ENCODE data around the gene UTS2B. TPM values are rescaled to one million over a fixed set of nuclear protein-coding genes. Genes with fewer than 3 reads are reported as not detected.

The UTS2B gene
- total RNA-seq, 1 experiment from 2014 or later = 0.52 TPM

DNA sequence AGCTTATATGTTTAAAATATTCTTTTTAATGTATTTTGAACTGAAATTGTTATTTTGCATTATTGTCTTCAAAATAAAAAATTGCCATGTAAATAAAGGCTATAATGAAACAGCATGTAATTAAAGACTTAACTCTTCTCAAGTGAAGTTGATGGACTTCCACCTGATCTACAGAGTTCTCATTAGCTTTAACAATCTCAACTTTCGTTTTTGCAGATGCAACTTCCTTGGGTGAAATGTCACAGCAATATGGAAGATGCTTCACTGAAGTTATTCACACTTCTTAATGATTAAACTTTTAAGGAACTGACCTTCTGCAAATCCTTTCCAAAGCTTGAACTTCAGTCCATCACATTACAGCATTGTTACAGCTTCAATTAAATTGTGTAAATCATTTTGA lies 67.7 kb downstream of the UTS2B start:
- no TSS peak for BruUV-seq (replicated peaks)
- Mint-ChIP-seq H3K4me3 (ENCODE audit: unreplicated experiment) (no peak overlapping the region), H3K27me3 (ENCODE audit: insufficient read depth, unreplicated experiment) (peaks cover 2% of the 10 kb centered on the region), H3K9me3 (ENCODE audit: unreplicated experiment) (no peaks in the 10 kb centered on the region), H3K27ac (ENCODE audit: unreplicated experiment) (no peak overlapping the region), H3K36me3 (ENCODE audit: insufficient read depth, unreplicated experiment) (no peaks in the 10 kb centered on the region), H3K4me1 (ENCODE audit: low read depth, unreplicated experiment) (no peaks in the 10 kb centered on the region)
- no peak for DNase-seq
- 0 out of 2 replicates have a peak, but pooled peaks cover 2% of the 10 kb centered on the region for H3K9me3 ChIP-seq
- TF ChIP-seq, protein P1, sequence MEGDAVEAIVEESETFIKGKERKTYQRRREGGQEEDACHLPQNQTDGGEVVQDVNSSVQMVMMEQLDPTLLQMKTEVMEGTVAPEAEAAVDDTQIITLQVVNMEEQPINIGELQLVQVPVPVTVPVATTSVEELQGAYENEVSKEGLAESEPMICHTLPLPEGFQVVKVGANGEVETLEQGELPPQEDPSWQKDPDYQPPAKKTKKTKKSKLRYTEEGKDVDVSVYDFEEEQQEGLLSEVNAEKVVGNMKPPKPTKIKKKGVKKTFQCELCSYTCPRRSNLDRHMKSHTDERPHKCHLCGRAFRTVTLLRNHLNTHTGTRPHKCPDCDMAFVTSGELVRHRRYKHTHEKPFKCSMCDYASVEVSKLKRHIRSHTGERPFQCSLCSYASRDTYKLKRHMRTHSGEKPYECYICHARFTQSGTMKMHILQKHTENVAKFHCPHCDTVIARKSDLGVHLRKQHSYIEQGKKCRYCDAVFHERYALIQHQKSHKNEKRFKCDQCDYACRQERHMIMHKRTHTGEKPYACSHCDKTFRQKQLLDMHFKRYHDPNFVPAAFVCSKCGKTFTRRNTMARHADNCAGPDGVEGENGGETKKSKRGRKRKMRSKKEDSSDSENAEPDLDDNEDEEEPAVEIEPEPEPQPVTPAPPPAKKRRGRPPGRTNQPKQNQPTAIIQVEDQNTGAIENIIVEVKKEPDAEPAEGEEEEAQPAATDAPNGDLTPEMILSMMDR (IDR thresholded peaks at IDR 0.05; ENCODE audit: insufficient read depth in 1 of 2, low read depth in 1 of 2, low read length in 1 of 2, severe bottlenecking in 1 of 2, unreplicated experiment in 1 of 2) = no peak
- H3K4me1 ChIP-seq = no peaks in the 10 kb centered on the region
- POLR2A ChIA-PET = no interaction called here
- no peak overlapping the region for H3K4me3 ChIP-seq (ENCODE audit: low read depth, low read length)
- H3K27me3 ChIP-seq (replicated peaks; ENCODE audit: control insufficient read depth, insufficient read depth, low read length) = no peaks in the 10 kb centered on the region
- no peaks in the 10 kb centered on the region for H3K36me3 ChIP-seq (ENCODE audit: control insufficient read depth, insufficient read depth, low read length)
- CTCF ChIA-PET = no interaction called here
- intact Hi-C loops (cut with micrococcal nuclease; ENCODE audit: unreplicated experiment) = no loop called here

GRCh38 chr3:191261304-191261638 lies 69.1 kb downstream of the UTS2B start:
- H3K4me1 Mint-ChIP-seq (ENCODE audit: low read depth, unreplicated experiment) = no peaks in the 10 kb centered on the region
- ChIA-PET POLR2A (no interaction called here), CTCF (no interaction called here)
- H3K27ac Mint-ChIP-seq (ENCODE audit: unreplicated experiment) = no peak overlapping the region
- no peaks in the 10 kb centered on the region for H3K36me3 Mint-ChIP-seq (ENCODE audit: insufficient read depth, unreplicated experiment)
- no peak overlapping the region for H3K4me3 Mint-ChIP-seq (ENCODE audit: unreplicated experiment)
- Histone ChIP-seq H3K36me3 (ENCODE audit: control insufficient read depth, insufficient read depth, low read length) (no peaks in the 10 kb centered on the region), H3K4me3 (ENCODE audit: low read depth, low read length) (no peak overlapping the region), H3K9me3 (no peaks in the 10 kb centered on the region), H3K27me3 (replicated peaks; ENCODE audit: control insufficient read depth, insufficient read depth, low read length) (no peaks in the 10 kb centered on the region), H3K4me1 (no peaks in the 10 kb centered on the region)
- peaks cover 2% of the 10 kb centered on the region for H3K27me3 Mint-ChIP-seq (ENCODE audit: insufficient read depth, unreplicated experiment)
- TF ChIP-seq, protein P1 (IDR thresholded peaks at IDR 0.05; ENCODE audit: insufficient read depth in 1 of 2, low read depth in 1 of 2, low read length in 1 of 2, severe bottlenecking in 1 of 2, unreplicated experiment in 1 of 2) = no peak
- intact Hi-C loops (cut with micrococcal nuclease; ENCODE audit: unreplicated experiment) = no loop called here
- H3K9me3 Mint-ChIP-seq (ENCODE audit: unreplicated experiment) = no peaks in the 10 kb centered on the region
- no TSS peak for BruUV-seq (replicated peaks)
- no peak for DNase-seq

DNA sequence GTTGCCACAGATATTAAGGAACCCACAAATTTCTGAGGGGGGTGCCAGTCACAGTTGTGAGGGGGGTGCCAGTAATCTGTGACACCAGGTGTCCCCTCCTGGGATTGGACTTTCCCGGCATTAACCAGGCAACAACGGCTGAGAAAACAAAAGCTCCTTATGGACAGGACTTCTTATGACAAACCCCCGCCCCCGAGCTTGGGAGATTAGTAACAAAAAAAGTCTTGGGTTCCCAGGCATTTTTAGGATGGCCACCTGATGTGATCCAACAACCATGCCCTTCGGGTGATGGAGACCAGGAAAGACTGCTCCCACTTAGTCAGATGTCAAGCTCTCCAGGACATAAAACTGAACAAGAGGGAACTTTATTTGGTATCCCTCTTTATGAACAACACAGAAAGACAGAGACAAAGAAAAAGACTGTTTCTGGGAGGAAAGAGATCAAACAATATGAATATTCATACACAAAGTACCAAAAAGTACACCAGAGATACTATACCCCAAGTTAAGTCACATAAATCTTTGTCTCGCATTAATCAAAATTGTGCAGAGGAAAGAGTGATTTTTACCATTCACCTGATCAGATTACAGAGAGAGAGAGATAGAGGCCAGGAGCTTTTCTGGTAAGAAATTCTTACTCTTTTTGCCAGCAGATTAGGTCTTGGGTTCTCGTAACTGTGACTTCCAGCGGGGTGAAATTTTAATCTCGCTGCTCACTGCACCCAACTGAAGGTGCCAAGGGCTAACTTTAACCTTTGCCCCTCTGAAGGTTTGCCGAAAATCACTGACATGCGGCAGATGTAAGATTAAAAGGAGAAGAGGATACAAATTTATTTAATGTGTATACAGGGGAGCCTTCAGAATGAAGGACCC lies 69.7 kb downstream of the UTS2B start:
- Histone ChIP-seq H3K36me3 (ENCODE audit: control insufficient read depth, insufficient read depth, low read length) (no peaks in the 10 kb centered on the region), H3K4me3 (ENCODE audit: low read depth, low read length) (no peak overlapping the region), H3K4me1 (no peaks in the 10 kb centered on the region), H3K9me3 (no peaks in the 10 kb centered on the region), H3K27me3 (replicated peaks; ENCODE audit: control insufficient read depth, insufficient read depth, low read length) (no peaks in the 10 kb centered on the region)
- CTCF ChIA-PET = no interaction called here
- Mint-ChIP-seq H3K27ac (ENCODE audit: unreplicated experiment) (no peak overlapping the region), H3K9me3 (ENCODE audit: unreplicated experiment) (no peaks in the 10 kb centered on the region), H3K4me1 (ENCODE audit: low read depth, unreplicated experiment) (no peaks in the 10 kb centered on the region), H3K27me3 (ENCODE audit: insufficient read depth, unreplicated experiment) (peaks cover 2% of the 10 kb centered on the region), H3K36me3 (ENCODE audit: insufficient read depth, unreplicated experiment) (no peaks in the 10 kb centered on the region), H3K4me3 (ENCODE audit: unreplicated experiment) (no peak overlapping the region)
- intact Hi-C loops (cut with micrococcal nuclease; ENCODE audit: unreplicated experiment) = no loop called here
- no TSS peak for BruUV-seq (replicated peaks)
- no peak for DNase-seq
- POLR2A ChIA-PET = interaction anchor here (0.6 kb wide), 1 partner anchor 13 kb away, joined by 7 read pairs; no protein-coding TSS in a partner anchor
- TF ChIP-seq, protein P1 (IDR thresholded peaks at IDR 0.05; ENCODE audit: insufficient read depth in 1 of 2, low read depth in 1 of 2, low read length in 1 of 2, severe bottlenecking in 1 of 2, unreplicated experiment in 1 of 2) = no peak

Measured in Caco-2 (cell line).